GM18951 (cell line): Measurements from ENCODE around the gene CKMT2.
"Not testable (repeated sequence)": the region's sequence is repeated elsewhere in the genome, so short reads cannot be mapped to it uniquely, and the experiment has no call there.

Experiments
- POLR2A ChIP-seq: IDR thresholded peaks from 4 replicates; pipeline ENCODE4 v1.6.1; 2011; ENCODE audit warnings: mild to moderate bottlenecking; ENCODE audit not compliant: insufficient read length, insufficient read depth; ENCODE audit errors: extremely low read depth
- in situ Hi-C: fragments of 300-500 bp; cut with MboI; formaldehyde crosslinking; loops from one replicate; pipeline ENCODE4 v1.12.0; 2022; ENCODE audit warnings: low sequenced_read_pairs, mixed read lengths, inconsistent platforms; ENCODE audit not compliant: unreplicated experiment

Gene CKMT2

DNA sequence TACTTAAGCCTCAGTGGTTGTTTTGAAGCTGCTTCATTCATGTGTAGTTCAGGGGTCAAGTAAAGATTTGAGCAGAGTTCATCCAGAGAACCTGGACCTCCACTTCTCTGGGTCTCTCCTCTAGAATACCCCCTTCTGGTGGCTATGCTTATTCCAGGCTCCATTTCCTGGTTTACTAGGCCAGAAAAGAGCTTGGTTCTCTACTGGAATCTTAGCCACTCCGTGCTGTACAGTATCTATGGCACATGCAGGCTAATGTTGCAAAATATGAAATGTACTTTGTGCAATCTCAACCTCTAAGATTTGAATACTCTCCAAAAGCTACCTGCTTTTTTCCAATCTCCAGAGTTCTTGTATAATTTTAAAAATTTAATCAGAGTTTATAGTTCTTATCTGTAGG, 50.9 kb downstream of the CKMT2 start:
- no peak for TF ChIP-seq POLR2A
- in situ Hi-C loops = no loop called here

DNA sequence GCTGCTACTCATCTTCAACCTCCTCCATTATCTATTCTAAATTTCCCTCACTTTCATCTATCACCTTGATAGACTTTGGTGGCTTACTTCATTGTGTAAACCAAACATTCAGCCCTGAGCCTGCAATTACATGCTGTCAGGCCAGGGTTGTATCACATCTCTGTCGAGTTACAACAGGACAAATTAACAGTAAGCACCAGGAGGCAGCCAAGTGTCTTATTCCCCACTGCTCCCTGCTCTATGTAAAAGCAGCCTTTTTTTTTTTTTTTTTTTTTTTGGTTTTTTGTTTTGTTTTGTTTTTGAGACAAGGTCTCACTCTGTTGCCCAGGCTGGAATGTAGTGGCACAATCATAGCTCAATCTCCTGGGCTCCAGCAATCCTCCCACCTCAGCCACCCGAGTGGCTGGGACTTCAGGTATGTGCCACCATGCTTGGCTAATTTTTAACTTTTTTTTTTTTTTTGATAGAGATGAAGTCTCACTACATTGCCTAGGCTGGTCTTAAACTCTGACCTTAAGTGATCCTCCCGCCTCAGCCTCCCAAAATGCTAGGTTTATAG, 53.0 kb downstream of the CKMT2 start:
- TF ChIP-seq POLR2A = no peak
- in situ Hi-C loops = no loop called here

DNA sequence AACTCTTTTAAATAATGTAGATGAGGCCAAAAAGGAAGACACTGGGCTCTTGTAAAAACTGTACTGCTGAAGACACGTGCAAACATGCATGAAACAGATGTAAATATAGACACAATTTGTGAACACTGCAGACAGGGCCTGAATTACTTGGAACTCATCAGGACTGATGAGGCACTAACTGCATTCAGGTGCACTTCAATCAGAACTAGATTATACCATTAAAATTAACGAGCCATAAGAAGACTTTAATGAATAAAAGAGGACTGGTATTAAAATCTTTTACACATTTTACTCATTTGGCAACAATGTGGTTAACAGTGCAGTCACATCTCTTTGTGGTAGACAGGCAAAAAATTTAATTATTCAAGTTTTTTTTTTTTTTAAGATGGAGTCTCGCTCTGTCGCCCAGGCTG, 54.9 kb downstream of the CKMT2 start:
- in situ Hi-C loops = no loop called here

DNA sequence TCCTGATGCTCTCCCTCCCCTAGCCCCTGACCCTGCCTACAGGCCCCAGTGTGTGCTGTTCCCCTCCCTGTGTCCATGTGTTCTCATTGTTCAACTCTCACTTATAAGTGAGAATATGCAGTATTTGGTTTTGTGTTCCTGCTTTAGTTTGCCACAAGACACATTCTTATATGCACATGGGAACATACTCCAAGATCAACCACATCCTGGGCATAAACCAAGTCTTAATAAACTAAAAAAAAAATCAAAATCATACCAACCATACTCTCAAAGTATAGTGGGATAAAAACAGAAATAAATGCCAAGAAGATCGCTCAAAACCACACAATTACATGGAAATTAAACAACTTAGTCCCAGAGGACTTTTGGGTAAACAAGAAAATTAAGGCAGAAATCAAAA, 57.0 kb downstream of the CKMT2 start:
- TF ChIP-seq POLR2A = no peak

More for the DNA sequence above, 54.9 kb downstream of the CKMT2 start:
- no peak for TF ChIP-seq POLR2A

DNA sequence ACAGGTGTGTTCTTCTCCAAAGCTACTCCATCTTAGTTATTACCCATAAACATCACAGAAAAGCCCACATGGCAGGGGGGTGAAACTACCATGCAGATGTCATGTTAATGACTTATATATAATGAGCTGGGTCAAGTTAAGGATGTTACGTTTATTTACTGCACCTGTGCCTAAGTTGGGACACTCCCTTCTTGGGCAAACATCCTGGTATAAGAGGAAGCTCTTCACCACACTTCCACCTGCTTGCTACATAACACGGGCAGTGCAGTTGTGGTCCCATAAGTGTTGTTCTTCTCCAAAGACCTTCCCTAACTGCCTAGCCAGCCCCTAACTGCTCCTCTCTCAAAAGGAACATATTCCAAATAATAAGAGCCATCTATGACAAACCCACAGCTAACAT, 59.0 kb downstream of the CKMT2 start:
- TF ChIP-seq POLR2A = no peak
- in situ Hi-C loops = no loop called here

More for the DNA sequence above, 57.0 kb downstream of the CKMT2 start:
- in situ Hi-C loops = no loop called here

DNA sequence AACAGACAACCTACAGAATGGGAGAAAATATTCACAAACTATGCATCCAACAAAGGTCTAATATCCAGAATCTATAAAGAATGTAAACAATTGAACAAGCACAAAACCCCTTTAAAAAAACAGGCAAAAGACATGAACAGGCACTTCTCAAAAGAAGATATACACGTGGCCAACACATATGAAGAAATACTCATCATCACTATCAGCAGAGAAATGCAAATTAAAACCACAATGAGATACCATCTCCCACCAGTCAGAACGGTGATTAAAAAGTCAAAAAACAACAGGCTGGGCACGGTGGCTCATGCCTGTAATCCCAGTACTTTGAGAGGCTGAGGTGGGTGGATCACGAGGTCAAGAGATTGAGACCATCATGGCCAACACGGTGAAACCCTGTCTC, 60.9 kb downstream of the CKMT2 start:
- in situ Hi-C loops = not testable (repeated sequence)

DNA sequence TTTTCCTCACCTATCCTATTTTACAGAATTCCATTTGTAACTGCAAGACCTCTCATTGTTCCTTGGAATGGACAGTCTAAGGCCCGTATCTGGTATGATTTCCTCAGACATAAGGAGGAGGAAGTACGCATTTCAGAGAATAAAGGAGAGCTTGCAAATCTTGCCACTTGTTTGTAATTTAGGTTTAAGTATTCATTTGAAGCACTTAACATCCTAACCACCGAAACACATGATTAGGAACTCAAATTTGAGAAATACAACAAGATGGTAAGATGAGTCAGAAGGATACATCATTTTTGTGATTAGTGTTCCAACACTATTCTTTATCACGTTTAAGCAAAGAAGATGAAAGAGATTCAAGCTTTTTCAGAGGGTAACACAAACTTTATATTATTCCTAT, 64.4 kb downstream of the CKMT2 start:
- TF ChIP-seq POLR2A = no peak
- in situ Hi-C loops = no loop called here

DNA sequence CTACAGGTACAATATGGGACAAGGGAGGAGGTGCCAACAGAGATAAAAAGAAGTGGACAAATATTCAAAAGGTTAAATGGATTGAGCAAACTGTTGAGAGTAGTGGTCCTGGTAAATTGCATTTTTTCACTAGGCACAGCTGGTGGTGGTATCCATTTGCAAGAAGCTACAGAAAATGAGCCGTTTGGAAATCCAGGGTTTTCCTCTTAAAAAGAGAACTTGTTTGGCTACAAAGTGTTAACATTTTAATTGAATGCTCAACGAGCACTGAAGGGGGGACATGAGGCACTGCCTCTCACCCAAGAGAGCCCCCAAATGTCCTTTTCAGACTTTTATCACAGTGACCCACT, 67.8 kb downstream of the CKMT2 start:
- in situ Hi-C loops = no loop called here

DNA sequence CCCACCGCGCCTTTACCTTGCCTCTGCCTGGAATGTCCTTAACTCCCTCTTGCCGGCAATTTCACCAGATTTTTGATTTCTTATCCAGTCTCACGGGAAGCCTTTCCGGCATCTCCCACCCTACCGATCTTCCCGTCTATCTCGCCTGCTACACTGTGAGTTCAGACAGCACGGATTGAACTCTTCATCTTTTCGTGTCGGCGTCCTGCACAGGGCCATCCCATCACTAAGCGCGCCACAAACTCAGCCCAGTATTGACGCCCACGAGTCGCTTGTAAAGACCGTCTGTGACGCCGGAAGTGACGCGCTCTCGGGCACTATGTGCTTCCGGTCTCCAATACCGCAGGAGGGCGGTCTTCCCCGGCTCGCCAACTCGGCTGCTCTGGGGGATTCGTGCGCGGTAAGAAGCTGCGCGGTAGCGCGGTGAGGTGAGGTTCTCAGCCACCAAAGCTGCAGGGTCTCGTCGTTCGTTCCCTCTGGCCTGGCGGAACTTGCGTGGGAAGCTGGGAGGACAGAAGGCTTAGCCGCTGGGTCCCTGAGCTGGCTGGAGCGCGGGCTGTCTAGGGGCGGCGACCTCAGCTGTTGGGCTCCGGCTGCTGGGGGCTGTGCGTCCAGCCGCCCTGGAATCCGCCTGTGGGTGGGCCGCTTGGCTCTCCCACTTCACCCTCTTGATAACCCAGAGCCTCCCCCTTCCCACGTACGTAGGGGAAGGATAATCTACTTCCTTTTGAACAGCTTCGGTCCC, 68.3 kb downstream of the CKMT2 start, which contains the start of gene ZCCHC9:
TSS of gene ZCCHC9 (plus strand) at position 317 of the 745 bp plus-strand sequence. CDS start 3,171 bp downstream, outside the sequence.
- in situ Hi-C loops = no loop called here

More for the DNA sequence above, 67.8 kb downstream of the CKMT2 start:
- TF ChIP-seq POLR2A = no peak

DNA sequence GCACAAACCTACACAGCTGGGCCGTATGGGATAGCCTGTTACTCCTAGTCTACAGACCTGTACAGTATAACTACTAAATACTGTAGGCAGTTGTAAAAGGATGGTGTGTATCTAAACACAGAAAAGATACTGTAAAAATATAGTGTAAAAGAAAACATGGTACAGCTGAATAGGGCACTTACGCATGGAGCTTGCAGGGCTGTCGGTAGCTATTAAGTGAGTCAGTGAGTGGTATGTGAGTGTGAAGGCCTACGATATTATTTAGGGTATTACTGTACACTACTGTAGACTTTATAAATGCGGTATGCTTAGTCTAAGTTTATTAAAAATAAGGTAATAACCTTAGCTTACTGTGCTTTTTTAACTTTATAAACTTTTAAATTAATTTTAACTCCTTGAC, 69.5 kb downstream of the CKMT2 start:
- in situ Hi-C loops = no loop called here
- no peak for TF ChIP-seq POLR2A

More for the DNA sequence above, 68.3 kb downstream of the CKMT2 start, which contains the start of gene ZCCHC9:
- TF ChIP-seq POLR2A = peak; percentile 96

DNA sequence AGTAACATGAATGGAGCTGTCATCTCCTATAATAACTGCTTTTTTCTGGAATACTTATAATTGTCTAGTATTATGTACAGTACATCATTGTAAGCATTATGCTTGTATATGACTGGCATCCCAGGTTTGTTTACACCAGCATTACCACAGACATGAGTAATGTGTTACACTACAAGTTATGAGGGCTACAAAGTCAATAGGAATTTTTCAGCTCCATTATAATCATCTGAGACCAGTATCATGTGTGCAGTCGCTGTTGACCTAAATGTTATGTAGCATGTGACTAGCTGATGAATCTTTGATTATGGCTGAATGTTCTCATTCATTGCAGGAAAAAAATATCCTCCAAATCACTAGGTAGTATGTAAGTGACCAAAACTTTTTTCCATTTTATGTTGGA, 70.4 kb downstream of the CKMT2 start:
- TF ChIP-seq POLR2A = no peak
- in situ Hi-C loops = no loop called here

DNA sequence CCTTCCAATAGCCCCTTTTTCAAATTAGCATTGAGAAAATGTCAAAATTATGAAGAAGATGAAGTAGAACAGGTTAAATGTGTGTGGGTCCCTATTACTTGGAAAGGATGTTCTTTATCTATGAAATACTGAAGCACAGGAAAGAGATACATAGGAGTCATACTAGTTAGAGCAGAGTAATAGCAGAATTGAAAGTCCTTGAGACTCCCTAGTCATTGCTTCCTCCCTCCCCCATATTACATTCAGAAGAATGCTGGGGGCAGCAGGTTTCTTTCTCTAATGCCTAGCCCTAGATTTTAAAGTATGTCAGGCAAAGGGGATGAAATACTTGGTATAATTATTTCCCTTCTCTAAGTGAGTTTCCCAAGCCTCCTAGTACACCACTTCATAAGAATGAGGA, 72.7 kb downstream of the CKMT2 start:
- TF ChIP-seq POLR2A = no peak
- in situ Hi-C loops = no loop called here

DNA sequence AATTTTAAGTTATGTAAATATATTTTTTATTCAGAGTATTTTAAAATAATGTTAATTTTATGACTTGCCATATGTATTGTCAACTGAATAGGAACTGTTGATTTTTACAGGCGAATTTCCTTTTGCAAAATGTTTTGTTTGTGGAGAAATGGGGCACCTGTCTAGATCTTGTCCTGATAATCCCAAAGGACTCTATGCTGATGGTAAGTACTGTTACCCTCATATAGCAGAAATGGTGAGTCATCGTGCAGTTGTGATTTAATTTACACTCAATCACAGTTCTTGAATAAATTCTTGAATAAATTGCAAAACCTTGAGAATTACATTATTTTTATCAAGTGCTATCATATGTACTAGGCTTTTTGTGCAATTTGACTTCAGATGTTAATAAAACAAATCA, 75.7 kb downstream of the CKMT2 start:
- in situ Hi-C loops = no loop called here
- no peak for TF ChIP-seq POLR2A

DNA sequence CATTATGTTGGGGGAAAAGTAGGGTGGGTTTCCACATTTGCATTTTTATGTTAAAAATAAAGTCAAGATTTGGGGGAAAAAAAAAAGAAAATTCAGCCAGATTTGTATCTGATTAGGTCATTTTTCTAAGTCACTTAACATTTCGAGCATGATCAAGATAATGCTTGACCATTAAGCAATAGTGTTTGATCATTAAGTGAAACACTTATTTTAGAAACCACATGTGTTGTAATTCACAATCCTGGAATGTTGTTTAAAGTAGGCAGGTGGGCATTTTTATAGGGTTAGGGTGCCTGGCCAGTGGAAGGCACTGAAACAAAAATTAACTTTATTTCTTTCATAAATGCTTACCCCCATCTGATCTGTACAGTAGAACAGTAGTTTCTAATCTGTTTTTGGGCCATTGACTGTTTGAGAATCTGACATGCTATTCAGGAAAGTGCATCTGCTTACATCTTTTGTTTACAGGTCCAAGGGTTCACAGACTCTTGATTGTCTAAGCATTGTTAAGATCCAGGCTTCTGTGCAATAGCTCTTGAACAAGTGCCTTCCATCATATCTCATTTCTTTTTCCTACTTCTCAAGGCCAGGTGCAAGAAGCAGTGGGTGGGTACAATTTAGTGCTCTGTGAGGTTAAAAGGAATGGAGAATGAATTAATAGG, 77.4 kb downstream of the CKMT2 start:
- in situ Hi-C loops = no loop called here
- TF ChIP-seq POLR2A = no peak

DNA sequence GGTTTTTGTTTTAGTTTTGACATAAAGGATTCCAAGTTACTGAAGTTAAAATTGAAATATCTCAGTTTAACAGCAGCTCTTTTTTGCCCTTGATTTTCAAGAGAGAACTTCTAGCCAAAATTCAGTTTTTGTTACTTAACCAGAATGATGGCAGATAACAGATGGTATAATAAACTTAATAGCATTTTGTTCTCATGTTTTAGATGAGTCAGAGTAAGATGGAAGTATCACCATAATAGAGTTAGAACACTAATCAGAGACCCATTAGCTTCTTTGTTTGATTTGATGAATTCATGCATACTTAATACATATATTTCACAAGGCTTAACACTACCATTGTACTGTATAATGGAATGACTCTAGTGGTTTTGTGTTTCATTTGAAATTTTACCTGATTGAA, 80.2 kb downstream of the CKMT2 start:
- in situ Hi-C loops = no loop called here
- no peak for TF ChIP-seq POLR2A
